Activated T-helper 17 cell treated with anti-CD3 and anti-CD28 coated beads, Interleukin-2, amount 50 U/mL, for 72 hours (primary cell): ENCODE results near the gene FLYWCH2. TPM values are rescaled to one million over a fixed set of nuclear protein-coding genes. Genes with fewer than 3 reads are reported as not detected.
A peak's percentile ranks its signal among the peaks of the same experiment; 100 is the strongest.

ENCODE experiments used
- ATAC-seq: fragments of 150-1000 bp; cut with Tn5 transposase; replicated peaks from 2 replicates; pipeline ENCODE4 v1.10.0; 2021; ENCODE audit warnings: mild to moderate bottlenecking, moderate library complexity
- H3K27ac Mint-ChIP-seq: one replicate; pipeline ENCODE4 v1.8.0; 2022; ENCODE audit warnings: mixed read lengths
- H3K27me3 Mint-ChIP-seq: one replicate; pipeline ENCODE4 v1.8.0; 2022; ENCODE audit warnings: mixed read lengths
- H3K36me3 Mint-ChIP-seq: one replicate; pipeline ENCODE4 v1.8.0; 2022; ENCODE audit warnings: low read depth, mild to moderate bottlenecking, mixed read lengths
- H3K4me1 Mint-ChIP-seq: one replicate; pipeline ENCODE4 v1.8.0; 2022; ENCODE audit warnings: mixed read lengths
- H3K4me3 Mint-ChIP-seq: one replicate; pipeline ENCODE4 v1.8.0; 2022; ENCODE audit warnings: mild to moderate bottlenecking, mixed read lengths
- H3K9me3 Mint-ChIP-seq: one replicate; pipeline ENCODE4 v1.8.0; 2022; ENCODE audit warnings: mixed read lengths
- total RNA-seq, 2 donors: library from RNA; stranded (reverse); gene quantifications; one replicate each; pipeline ENCODE4 v1.2.3, GENCODE V29; 2022

FLYWCH2 gene
- total RNA-seq, 2 donors from 2014 or later, result 13.5 to 14.6 TPM

DNA sequence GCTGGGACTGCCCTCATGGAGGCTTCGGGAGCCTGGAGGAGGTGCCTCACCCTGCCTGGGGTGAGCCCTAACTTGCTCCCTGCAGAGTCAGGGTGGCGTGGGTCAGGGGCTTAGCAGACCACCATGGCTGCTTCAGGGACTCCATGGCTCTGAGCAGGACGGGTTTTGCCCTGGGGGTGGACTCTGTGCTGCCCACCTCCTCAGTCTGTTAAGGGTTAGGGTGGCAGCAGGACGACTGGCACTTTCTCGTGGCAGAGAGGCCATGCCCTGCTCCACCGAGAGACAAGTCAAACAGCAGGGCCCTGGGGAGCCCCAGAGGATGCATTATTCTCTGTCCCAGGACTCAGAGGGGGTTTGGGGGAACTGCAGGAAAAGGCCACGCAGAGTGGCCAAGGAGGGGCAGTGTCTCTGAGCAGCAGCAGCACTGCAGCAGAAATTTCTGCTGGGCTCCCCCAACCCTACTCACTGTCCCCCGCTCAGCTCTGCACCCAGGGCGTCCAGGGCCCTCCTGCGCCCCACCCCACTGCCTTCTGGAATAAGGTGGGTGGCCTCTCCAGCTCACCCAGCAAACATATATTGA is 23.2 kb upstream of the FLYWCH2 start:
- Mint-ChIP-seq H3K9me3 (peaks cover under 1% of the 10 kb centered on the region), H3K27me3 (peaks cover 4% of the 10 kb centered on the region), H3K4me1 (peaks cover 4% of the 10 kb centered on the region), H3K4me3 (no peak overlapping the region), H3K27ac (no peak overlapping the region), H3K36me3 (no peaks in the 10 kb centered on the region)
- ATAC-seq, result no peak

DNA sequence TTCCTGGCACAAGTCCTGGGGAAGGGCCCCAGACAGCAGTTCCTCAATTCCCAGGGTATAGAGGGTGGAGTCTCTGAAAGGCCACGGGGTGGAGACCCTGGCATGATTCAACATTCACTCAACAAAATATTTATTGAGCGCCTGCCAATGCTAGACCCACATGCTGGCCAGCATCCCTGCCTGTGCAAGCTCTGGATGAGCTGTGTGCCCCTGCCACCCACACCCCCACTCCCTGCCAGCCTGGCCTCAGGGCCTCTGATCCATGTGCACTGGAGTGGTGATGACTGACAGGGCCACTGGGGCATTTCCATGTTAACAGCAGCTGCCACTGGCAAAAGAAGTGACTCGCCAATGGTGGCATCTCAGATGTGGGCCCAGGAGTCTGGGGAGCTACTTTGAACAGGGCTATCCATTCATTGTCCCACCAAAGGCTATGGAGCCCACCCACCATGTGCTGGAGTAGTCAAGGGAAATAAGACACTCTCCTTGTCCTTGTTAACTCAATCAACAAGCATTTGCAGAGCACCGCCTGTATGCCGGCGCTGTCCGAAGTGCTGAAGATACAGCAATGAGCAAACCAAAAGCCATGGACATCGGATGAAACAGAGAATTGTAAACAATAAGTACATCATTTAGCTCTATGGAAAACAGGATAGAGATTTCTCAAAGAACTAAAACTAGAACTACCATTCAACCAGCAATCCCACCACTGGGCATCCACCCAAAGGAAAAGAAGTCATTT is 22.0 kb upstream of the FLYWCH2 start:
- ATAC-seq, result no peak
- peaks cover 4% of the 10 kb centered on the region for H3K4me1 Mint-ChIP-seq
- H3K36me3 Mint-ChIP-seq, result no peaks in the 10 kb centered on the region
- H3K27me3 Mint-ChIP-seq, result peaks cover 4% of the 10 kb centered on the region
- no peak overlapping the region for H3K4me3 Mint-ChIP-seq
- H3K9me3 Mint-ChIP-seq, result no peaks in the 10 kb centered on the region
- no peak overlapping the region for H3K27ac Mint-ChIP-seq

DNA sequence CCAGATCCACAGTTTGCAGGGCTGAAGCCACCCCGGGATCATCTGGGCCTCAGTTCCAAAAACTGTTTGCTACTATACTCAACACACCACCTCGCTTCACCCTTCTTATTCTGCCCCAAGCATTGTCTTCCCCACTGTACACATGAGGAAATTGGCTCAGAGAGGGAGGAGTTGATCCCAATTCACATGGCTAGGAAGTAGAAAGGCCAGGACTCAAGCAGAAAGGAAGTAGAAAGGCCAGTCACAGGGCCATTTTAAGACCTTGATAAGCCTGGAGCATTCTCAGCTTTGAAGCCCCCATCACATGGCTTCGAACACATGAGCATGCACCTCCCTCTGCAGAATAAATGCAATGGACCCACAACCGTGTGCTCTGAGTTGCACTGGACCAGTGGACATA is 17.4 kb upstream of the FLYWCH2 start:
- Mint-ChIP-seq H3K36me3 (no peaks in the 10 kb centered on the region), H3K27me3 (no peaks in the 10 kb centered on the region), H3K27ac (no peak overlapping the region), H3K4me3 (no peak overlapping the region), H3K4me1 (peaks cover 7% of the 10 kb centered on the region), H3K9me3 (no peaks in the 10 kb centered on the region)
- no peak for ATAC-seq

DNA sequence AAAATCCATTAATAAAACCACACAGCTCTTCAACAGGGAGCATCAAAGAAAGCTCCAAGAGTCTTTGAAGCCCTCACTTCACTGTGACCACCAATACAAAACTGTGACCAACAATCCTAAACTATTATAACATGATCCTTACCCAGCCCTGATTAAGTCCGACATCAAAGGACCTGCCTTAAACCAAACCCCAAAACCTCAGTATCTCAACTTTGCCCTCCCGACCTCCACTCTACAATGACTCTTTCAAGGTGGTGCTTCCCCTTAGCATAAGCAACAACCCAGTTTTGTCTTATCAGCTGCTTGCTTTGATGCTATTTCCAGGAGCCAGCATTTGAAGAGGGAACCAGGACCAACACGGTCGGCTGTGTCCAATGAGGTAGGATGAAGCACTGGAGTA is 16.6 kb upstream of the FLYWCH2 start:
- Mint-ChIP-seq H3K4me1 (peaks cover 7% of the 10 kb centered on the region), H3K36me3 (no peaks in the 10 kb centered on the region), H3K27ac (peak overlapping the region; percentile 7)

DNA sequence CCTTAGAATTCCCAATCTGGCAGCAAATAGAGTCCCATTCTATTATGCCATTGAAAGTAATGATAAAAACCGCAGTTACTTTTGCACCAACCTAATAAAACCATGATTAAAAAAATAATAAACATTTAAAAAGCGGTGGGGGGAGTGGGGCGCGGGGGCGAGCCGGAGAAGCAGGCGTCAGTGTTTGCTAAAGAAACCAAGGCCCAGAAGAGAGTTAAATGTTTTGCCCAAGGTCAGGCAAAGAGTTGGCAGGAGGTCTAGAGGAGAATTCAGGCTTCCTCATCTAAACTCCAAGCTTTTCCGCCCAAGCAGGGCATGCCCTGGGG is 15.4 kb upstream of the FLYWCH2 start:
- no peak for ATAC-seq
- Mint-ChIP-seq H3K36me3 (no peaks in the 10 kb centered on the region), H3K27me3 (no peaks in the 10 kb centered on the region), H3K9me3 (no peaks in the 10 kb centered on the region), H3K4me3 (peak overlapping the region; percentile 92), H3K4me1 (peaks cover 7% of the 10 kb centered on the region), H3K27ac (peak overlapping the region; percentile 89)

More for the DNA sequence above, 16.6 kb upstream of the FLYWCH2 start:
- H3K4me3 Mint-ChIP-seq, result peak overlapping the region; percentile 12
- peak; percentile 46 for ATAC-seq
- no peaks in the 10 kb centered on the region for H3K9me3 Mint-ChIP-seq
- H3K27me3 Mint-ChIP-seq, result no peaks in the 10 kb centered on the region

DNA sequence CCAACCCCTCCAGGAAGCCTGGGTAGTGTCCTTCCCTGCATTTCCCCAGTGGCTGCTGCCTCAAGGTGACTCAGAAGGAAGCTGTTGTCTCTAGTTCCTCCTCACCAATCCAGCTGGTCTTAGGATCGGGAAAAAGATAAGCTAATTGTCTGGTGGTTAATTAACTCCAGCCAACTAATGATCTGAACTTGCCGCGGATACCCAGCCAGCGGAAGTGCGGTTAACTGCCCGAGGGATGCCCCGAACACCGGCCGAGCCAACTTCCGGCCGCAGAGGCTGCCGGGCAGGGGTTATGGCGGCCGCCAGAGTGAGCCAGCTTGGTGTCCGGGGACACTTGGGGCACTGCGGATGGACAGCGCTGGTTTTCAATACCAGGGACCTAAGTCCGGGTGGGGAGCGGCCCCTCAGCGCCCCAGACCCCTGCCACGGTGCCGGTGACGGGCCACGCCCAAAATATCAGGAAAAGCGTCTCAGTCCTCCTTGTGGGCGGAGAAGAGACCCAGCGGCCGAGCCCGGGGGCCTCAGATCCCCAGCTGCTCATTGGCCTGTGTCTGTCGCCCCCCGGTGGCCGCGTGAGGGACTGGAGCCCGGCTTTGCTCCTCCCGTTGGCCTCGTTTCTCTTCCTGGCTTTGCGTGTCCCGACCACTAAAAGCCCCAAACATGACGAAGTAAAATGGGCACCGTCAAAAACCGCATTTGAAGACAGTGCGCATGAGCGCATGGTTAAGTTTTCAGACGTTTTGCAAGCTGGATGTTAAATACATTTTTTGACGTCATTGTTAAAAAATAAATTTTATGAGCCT is 14.8 kb upstream of the FLYWCH2 start:
- Mint-ChIP-seq H3K9me3 (no peaks in the 10 kb centered on the region), H3K36me3 (no peaks in the 10 kb centered on the region), H3K27ac (peak overlapping the region; percentile 89), H3K27me3 (no peaks in the 10 kb centered on the region), H3K4me3 (peak overlapping the region; percentile 92), H3K4me1 (peaks cover 7% of the 10 kb centered on the region)
- peak; percentile 94 for ATAC-seq

DNA sequence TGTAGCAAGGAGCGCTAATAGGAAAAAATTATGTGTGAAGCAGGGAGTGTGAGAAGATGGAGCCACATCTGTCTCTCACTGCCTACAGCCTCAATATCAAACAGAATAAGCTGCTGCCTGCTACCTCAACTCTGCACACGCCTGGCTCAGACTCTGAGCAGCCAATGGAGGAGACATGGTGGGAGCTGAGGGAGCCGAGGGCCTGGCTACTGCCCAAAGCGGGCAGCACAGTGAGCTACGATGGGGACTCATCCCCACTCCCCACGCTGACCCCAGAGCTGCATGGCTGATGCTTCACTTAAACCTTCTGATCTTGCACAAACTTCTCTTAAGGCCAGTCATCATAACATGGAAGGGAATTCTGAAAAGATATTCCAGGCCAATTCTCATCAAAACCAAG is 11.1 kb upstream of the FLYWCH2 start:
- no peaks in the 10 kb centered on the region for H3K27me3 Mint-ChIP-seq
- no peak overlapping the region for H3K4me3 Mint-ChIP-seq
- no peaks in the 10 kb centered on the region for H3K9me3 Mint-ChIP-seq
- ATAC-seq, result no peak
- H3K4me1 Mint-ChIP-seq, result no peaks in the 10 kb centered on the region
- H3K27ac Mint-ChIP-seq, result no peak overlapping the region
- no peaks in the 10 kb centered on the region for H3K36me3 Mint-ChIP-seq

DNA sequence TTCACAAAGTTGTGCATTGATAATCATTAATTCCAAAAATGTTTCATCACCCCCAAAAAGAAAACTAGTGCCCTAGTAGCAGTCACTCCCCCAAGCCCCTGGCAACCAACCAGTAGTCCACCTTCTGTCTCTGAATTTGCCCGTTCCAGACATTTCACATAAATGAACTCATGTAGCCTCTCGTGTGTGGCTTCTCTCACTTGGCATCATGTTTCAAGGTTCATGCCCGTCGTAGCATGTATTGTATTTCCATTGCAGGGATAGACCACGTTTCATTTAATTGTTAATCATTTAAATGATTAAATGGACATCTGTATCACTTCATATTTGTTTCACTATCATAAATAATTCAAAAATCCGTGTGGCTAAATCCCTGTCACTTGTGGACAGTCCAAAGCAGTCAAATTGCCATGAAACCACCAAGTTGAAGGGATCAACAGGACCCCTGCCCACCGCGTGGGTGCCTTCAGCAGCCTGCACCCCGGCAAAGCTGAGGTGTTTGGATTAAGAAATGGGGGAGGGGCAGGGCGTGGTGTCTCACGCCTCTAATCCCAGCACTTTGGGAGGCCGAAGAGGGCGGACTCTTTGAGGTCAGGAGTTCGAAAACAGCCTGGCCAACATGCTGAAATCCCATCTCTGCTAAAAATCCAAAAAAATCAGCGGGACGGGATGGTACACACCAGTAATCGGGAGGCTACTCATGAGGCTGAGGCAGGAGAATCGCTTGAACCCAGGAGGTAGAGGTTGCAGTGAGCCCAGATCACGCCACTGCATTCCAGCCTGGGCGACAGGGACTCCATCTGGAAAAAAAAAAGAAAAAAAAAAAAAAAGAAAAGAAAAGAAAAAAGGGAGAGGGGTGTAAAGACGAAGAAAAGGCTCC is 8.7 kb upstream of the FLYWCH2 start:
- H3K27ac Mint-ChIP-seq, result no peak overlapping the region

DNA sequence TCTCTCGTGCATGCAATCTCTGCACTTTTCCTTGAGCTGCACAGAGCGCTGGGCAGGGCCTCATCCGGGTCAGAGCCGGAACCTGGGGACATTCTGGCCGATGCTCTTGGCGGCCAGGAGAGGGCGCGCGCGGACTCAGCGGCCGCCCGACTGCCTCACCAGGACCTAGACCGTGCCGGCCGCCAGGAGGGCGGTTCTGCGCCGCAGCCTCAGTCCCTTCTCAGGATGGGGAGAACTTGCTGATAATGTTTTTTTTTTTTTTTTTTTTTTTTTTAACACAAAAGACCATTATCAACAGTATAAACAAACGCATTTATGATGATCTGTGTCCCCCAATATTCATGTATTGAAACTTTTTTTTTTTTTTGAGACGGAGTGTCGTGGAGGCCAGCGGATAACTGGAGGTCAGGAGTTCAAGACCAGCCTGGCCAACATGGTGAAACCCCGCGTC is 8.1 kb upstream of the FLYWCH2 start:
- H3K4me1 Mint-ChIP-seq, result no peaks in the 10 kb centered on the region
- no peak overlapping the region for H3K27ac Mint-ChIP-seq
- no peak overlapping the region for H3K4me3 Mint-ChIP-seq
- no peaks in the 10 kb centered on the region for H3K27me3 Mint-ChIP-seq
- ATAC-seq, result peak; percentile 100
- H3K9me3 Mint-ChIP-seq, result no peaks in the 10 kb centered on the region
- H3K36me3 Mint-ChIP-seq, result no peaks in the 10 kb centered on the region

More for the DNA sequence above, 8.7 kb upstream of the FLYWCH2 start:
- no peak for ATAC-seq
- H3K4me1 Mint-ChIP-seq, result no peaks in the 10 kb centered on the region
- no peaks in the 10 kb centered on the region for H3K36me3 Mint-ChIP-seq
- no peaks in the 10 kb centered on the region for H3K9me3 Mint-ChIP-seq
- no peak overlapping the region for H3K4me3 Mint-ChIP-seq
- H3K27me3 Mint-ChIP-seq, result no peaks in the 10 kb centered on the region

DNA sequence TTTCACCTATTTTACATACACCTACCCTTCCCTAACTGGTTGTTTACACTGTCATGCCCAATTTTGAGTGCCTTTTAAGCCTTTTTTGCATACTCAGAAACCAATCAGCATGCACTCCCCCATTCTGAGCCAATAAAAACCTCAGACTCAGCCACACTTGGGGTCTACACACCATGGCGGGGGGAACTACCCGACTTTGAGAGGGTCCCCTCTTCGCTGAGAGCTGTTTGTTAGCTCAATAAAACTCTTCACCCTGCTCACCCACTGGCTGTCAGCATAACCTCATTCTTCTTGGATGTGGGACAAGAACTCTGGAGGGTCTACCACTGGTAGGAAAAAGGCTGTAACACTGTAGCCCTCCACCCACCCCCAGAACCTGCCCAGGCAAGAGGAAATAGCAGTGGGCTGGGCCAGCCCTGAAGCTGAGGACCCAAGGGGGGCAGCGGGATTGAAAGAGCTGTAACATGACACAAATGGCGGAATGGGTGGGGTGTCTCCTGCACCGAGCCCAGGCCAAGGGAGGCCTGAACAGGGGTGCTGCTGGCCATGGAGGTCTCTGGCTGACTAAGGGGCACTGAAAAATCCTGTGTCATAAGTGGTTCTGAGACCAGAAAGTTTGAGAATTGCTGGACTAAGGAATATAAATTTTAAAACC is 3.0 kb upstream of the FLYWCH2 start:
- no peak overlapping the region for H3K4me3 Mint-ChIP-seq
- peaks cover 5% of the 10 kb centered on the region for H3K4me1 Mint-ChIP-seq
- H3K27me3 Mint-ChIP-seq, result no peaks in the 10 kb centered on the region
- no peak overlapping the region for H3K27ac Mint-ChIP-seq
- H3K36me3 Mint-ChIP-seq, result no peaks in the 10 kb centered on the region
- no peaks in the 10 kb centered on the region for H3K9me3 Mint-ChIP-seq
- no peak for ATAC-seq

DNA sequence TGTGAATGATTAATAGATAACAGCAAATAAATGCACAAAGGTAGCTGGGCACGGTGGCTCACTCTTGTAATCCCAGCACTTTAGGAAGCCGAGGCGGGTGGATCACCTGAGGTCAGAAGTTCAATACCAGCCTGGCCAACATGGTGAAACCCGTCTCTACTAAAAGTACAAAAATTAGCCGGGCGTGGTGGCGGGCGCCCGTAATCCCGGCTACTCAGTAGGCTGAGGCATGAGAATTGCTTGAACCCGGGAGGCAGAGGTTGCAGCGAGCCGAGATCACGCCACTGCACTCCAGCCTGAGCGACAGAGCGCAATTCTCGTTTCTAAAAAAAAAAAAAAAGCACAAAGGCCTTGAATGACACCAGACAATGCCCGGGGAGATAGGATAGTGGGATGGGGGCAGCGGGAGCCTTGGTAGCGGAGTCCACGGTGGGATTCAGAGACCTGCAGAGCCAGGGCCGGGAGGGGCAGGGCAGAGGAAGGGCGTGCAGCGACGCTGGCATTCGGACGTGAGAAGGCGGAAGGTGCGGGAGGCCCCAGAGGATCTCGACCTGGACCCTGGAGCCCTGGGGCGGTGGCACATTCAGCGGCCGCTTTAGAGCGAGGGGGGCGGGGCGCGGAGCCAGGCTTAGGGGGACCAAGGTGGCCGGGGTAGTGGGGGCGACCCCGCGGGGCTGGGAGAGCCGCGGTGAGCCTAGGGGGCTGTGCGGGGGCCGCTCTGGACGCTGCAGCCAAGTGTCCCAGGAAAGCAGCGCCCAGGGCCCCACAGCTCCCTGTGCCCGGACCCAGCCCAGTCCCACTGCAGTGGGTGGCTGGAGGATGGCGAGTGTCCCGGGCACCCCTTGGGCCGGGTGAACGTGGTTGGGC is 999 bp upstream of the FLYWCH2 start:
- ATAC-seq, result peak; percentile 13

DNA sequence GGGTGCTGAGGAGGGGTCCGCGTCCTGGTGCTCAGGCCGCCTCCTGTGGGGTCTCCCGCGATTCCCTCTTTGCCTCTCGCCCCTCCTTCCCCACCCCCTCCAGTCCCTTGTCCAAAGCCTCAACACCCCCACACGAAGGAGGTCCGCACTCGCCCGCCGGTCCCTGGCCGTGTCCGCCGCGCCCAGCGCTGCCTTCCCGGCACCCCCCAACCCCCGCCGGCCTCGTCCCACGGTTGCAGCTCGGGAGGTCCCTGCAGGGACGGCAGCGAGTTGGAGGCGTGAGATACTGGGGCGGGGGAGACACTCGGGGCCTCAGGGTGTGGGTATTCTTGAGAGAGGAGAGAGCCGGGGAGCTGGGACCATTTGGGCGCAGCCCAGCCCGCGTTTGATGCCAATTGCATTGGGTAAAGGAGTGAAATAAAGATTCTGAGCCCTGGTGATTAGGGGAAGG is 468 bp downstream of the FLYWCH2 start:
- ATAC-seq, result no peak
- Mint-ChIP-seq H3K4me1 (peaks cover 5% of the 10 kb centered on the region), H3K27ac (peak overlapping the region; percentile 78), H3K27me3 (no peaks in the 10 kb centered on the region), H3K4me3 (peak overlapping the region; percentile 87), H3K9me3 (no peaks in the 10 kb centered on the region), H3K36me3 (no peaks in the 10 kb centered on the region)

More for the DNA sequence above, 999 bp upstream of the FLYWCH2 start:
- Mint-ChIP-seq H3K9me3 (no peaks in the 10 kb centered on the region), H3K36me3 (no peaks in the 10 kb centered on the region), H3K27me3 (no peaks in the 10 kb centered on the region), H3K27ac (peak overlapping the region; percentile 90), H3K4me1 (peaks cover 5% of the 10 kb centered on the region), H3K4me3 (peak overlapping the region; percentile 87)

DNA sequence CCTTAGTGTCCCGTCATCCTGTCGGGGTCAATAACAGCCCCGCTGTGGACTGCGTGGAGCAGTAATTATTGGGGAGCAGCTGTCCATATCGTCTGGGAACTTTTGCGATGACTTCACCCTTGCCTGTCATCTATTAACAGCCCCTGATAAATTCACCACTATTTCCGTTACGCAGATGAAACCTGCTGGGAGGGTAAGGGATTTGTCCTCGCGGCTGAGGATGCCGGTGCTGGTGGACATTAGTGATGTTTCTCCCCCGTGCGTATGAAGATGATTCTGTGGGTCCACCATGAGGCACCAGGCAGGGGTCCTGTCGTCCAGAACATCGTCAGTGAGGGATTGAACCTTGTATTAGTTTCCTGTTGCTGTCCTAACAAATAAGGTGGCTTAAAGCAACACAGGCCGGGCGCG is 1.0 kb downstream of the FLYWCH2 start:
- Mint-ChIP-seq H3K36me3 (no peaks in the 10 kb centered on the region), H3K4me1 (peaks cover 5% of the 10 kb centered on the region), H3K9me3 (no peaks in the 10 kb centered on the region), H3K4me3 (peak overlapping the region; percentile 87), H3K27me3 (no peaks in the 10 kb centered on the region), H3K27ac (peak overlapping the region; percentile 78)
- ATAC-seq, result no peak
